Loucy (cell line): Measurements from ENCODE around the gene OR2H2.

Experiments used
- H2AFZ ChIP-seq: fragments of 200-600 bp; sonication (generic); 2 replicates; pipeline ENCODE4 v1.6.0; 2016; ENCODE audit warnings: antibody characterized with exemption, mild to moderate bottlenecking, low read length, moderate library complexity
- H3F3A ChIP-seq: fragments of 200-600 bp; 2 replicates; pipeline ENCODE4 v1.6.0; 2016; ENCODE audit warnings: antibody characterized with exemption, low read depth, mild to moderate bottlenecking
- H3K27me3 ChIP-seq: fragments of 200-600 bp; sonication (generic); 2 replicates; pipeline ENCODE4 v1.6.1; 2014; ENCODE audit warnings: low read length, mild to moderate bottlenecking; ENCODE audit not compliant: insufficient read depth, poor library complexity, severe bottlenecking
- H3K36me3 ChIP-seq: fragments of 200-600 bp; sonication (generic); 2 replicates; pipeline ENCODE4 v1.6.1; 2016; ENCODE audit warnings: low read length; ENCODE audit not compliant: insufficient read depth
- H3K4me1 ChIP-seq: fragments of 200-600 bp; sonication (generic); 2 replicates; pipeline ENCODE4 v1.5.1; 2014; ENCODE audit warnings: low read length, mild to moderate bottlenecking; ENCODE audit not compliant: insufficient read depth, poor library complexity, severe bottlenecking
- H3K4me2 ChIP-seq: fragments of 200-600 bp; sonication (generic); 2 replicates; pipeline ENCODE4 v1.6.0; 2014; ENCODE audit warnings: antibody characterized with exemption, low read length, low read depth, mild to moderate bottlenecking; ENCODE audit not compliant: poor library complexity, severe bottlenecking
- H3K4me3 ChIP-seq: fragments of 200-600 bp; sonication (generic); 2 replicates; pipeline ENCODE4 v1.5.1; 2014; ENCODE audit warnings: low read length, mild to moderate bottlenecking, mixed read lengths; ENCODE audit not compliant: poor library complexity, severe bottlenecking
- H3K79me2 ChIP-seq: fragments of 200-600 bp; sonication (generic); 2 replicates; pipeline ENCODE4 v1.6.1; 2014; ENCODE audit warnings: low read length; ENCODE audit not compliant: insufficient read depth
- H3K9ac ChIP-seq: fragments of 200-600 bp; sonication (generic); 2 replicates; pipeline ENCODE4 v1.6.0; 2014; ENCODE audit warnings: mild to moderate bottlenecking, low read depth, low read length, moderate library complexity; ENCODE audit not compliant: poor library complexity, severe bottlenecking
- H3K9me2 ChIP-seq: fragments of 200-600 bp; sonication (generic); replicated peaks from 2 replicates; pipeline ENCODE4 v1.6.1; 2016; ENCODE audit warnings: low read depth, low read length, mixed read lengths
- H3K9me3 ChIP-seq: fragments of 200-600 bp; sonication (generic); 2 replicates; pipeline ENCODE4 v1.6.1; 2014; ENCODE audit warnings: mild to moderate bottlenecking, antibody characterized with exemption, low read length, low read depth; ENCODE audit not compliant: insufficient read depth
- H4K20me1 ChIP-seq: fragments of 200-600 bp; sonication (generic); 2 replicates; pipeline ENCODE4 v1.6.0; 2014; ENCODE audit warnings: antibody characterized with exemption, low read length, mild to moderate bottlenecking; ENCODE audit not compliant: insufficient read depth, poor library complexity, severe bottlenecking
- EZH2phosphoT487 ChIP-seq: fragments of 200-600 bp; IDR thresholded peaks from 2 replicates; pipeline ENCODE4 v1.6.1; 2018; ENCODE audit warnings: antibody characterized with exemption, mild to moderate bottlenecking, moderate library complexity, borderline replicate concordance
- TF ChIP-seq, protein P1 (sequence below): fragments of 200-600 bp; sonication (generic); conservative IDR thresholded peaks from 2 replicates; pipeline ENCODE4 v1.5.1; 2014; ENCODE audit warnings: mild to moderate bottlenecking, antibody characterized with exemption, low read length

The OR2H2 gene

DNA sequence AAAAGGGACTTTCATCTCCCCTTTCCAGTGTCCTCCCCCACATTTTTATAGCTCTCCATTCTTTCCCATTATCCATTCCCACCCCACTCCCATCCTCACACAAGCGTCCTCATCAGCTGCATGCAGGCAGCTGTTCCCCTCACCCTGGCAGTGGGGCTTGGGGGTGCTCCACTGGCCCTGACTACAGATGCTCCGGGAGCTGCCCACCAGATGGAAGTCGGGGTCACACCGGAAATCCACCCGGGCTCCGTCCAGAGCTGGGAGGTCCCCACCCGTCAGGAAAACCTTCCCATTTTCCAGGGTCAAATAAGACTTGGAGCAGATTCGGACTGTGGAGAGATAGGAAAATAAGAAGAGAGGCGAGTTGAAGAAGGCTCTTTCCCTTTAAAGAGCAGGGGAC lies 45.4 kb downstream of the OR2H2 start:
- H3K4me1 ChIP-seq: peaks cover 25% of the 10 kb centered on the region
- TF ChIP-seq, protein P1, sequence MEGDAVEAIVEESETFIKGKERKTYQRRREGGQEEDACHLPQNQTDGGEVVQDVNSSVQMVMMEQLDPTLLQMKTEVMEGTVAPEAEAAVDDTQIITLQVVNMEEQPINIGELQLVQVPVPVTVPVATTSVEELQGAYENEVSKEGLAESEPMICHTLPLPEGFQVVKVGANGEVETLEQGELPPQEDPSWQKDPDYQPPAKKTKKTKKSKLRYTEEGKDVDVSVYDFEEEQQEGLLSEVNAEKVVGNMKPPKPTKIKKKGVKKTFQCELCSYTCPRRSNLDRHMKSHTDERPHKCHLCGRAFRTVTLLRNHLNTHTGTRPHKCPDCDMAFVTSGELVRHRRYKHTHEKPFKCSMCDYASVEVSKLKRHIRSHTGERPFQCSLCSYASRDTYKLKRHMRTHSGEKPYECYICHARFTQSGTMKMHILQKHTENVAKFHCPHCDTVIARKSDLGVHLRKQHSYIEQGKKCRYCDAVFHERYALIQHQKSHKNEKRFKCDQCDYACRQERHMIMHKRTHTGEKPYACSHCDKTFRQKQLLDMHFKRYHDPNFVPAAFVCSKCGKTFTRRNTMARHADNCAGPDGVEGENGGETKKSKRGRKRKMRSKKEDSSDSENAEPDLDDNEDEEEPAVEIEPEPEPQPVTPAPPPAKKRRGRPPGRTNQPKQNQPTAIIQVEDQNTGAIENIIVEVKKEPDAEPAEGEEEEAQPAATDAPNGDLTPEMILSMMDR: no peak
- TF ChIP-seq EZH2phosphoT487: no peak
- no peaks in the 10 kb centered on the region for H3K79me2 ChIP-seq
- H3K4me3 ChIP-seq: no peak overlapping the region
- peak overlapping the region; percentile 80 for H3K4me2 ChIP-seq
- no peak overlapping the region for H2AFZ ChIP-seq
- no peaks in the 10 kb centered on the region for H3K36me3 ChIP-seq
- H3F3A ChIP-seq: no peaks in the 10 kb centered on the region
- H3K9me3 ChIP-seq: no peaks in the 10 kb centered on the region
- no peaks in the 10 kb centered on the region for H3K9me2 ChIP-seq
- H3K27me3 ChIP-seq: no peaks in the 10 kb centered on the region
- H3K9ac ChIP-seq: no peak overlapping the region
- H4K20me1 ChIP-seq: no peaks in the 10 kb centered on the region

DNA sequence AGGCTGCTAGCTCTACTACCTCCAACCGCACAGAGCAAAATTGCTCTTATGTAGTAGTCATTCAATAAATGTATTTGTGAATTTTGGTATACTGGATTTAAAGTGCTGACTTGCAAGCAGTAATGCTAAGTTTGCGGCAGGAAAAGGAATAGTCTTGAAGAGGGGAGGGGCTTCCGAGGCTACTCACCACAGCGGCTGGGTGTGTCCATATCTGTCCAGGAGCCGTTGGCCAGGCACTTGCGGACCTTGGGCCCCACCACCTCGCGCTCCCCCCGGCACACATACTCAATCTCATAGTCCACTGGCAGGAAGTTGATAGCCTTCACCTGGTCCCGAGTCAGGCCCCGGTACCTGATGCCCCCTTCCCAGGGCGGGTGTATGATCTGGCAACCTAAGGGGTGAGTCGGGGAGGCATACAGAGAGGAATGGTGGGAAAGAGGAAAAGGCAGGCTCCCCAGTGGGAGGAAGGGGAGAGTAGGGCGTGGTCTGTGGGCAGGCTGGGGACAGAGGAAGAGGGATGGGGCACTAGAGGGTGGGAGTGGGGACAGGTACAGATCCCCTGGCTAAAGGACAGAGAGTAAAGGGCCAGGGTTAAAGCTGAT lies 46.4 kb downstream of the OR2H2 start:
- Histone ChIP-seq H3K36me3 (no peaks in the 10 kb centered on the region), H3K4me2 (peak overlapping the region; percentile 80), H3K4me1 (peaks cover 25% of the 10 kb centered on the region), H3K9ac (peak overlapping the region; percentile 68), H3K9me3 (no peaks in the 10 kb centered on the region), H3K4me3 (no peak overlapping the region), H3F3A (no peaks in the 10 kb centered on the region), H3K27me3 (no peaks in the 10 kb centered on the region), H3K9me2 (no peaks in the 10 kb centered on the region), H4K20me1 (no peaks in the 10 kb centered on the region), H3K79me2 (no peaks in the 10 kb centered on the region), H2AFZ (no peak overlapping the region)
- TF ChIP-seq, protein P1: no peak
- TF ChIP-seq EZH2phosphoT487: no peak

DNA sequence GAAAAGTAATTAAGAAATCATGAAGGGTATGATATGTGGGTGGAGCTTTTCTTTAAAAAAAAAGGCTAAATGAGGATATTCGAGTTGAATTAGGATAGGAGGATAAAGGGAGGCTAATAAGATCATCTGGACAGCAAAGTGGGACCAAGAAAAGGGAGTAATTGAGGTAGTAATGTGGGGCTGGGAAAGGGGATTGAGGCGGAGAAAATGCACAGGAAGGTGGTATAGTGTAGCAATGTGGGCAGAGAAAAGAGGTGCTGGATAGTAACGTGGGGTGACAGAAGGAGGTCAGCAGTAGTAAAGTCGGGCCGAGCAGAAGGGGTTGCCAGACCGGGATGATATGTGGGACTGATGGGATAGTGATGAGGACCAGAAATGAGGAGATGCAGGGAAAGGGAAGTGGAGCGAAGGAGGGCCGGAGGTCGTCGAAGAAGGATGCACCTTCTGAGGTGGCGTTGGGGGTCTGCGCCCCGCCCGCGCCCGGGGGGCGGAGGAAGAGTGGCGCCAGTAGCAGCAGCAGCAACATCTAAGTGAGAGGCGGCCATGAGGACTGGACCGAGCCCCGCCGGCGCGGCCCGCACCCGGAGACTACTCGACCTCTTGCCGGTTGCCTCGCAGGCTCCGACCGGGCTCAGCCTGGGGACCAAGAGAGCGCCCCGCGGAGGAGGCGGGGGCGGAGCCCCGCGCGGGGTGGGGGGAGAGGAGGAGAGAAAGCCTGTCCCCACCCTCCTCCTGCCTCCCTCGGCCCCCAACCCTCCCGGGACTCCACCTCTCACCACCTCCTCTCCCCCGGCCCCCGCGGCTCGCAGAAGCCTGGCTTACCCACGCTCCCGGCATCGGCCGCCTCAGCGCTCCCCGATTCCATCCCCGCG lies 47.2 kb downstream of the OR2H2 start:
- peak overlapping the region; percentile 80 for H3K4me2 ChIP-seq
- no peaks in the 10 kb centered on the region for H3F3A ChIP-seq
- no peaks in the 10 kb centered on the region for H3K79me2 ChIP-seq
- H3K4me3 ChIP-seq: peak overlapping the region; percentile 81
- TF ChIP-seq EZH2phosphoT487: no peak
- TF ChIP-seq, protein P1: no peak
- no peaks in the 10 kb centered on the region for H4K20me1 ChIP-seq
- peaks cover 25% of the 10 kb centered on the region for H3K4me1 ChIP-seq
- H2AFZ ChIP-seq: peak overlapping the region; percentile 98
- H3K27me3 ChIP-seq: no peaks in the 10 kb centered on the region
- no peaks in the 10 kb centered on the region for H3K9me3 ChIP-seq
- H3K36me3 ChIP-seq: no peaks in the 10 kb centered on the region
- H3K9me2 ChIP-seq: no peaks in the 10 kb centered on the region
- H3K9ac ChIP-seq: peak overlapping the region; percentile 68
